ENCODE data around the gene FBXO47.

GRCh38 chr17:38970804-38971203 is 3.6 kb upstream of the FBXO47 start:
- TF ChIP-seq EZH2 (IDR thresholded peaks at IDR 0.05): no peak
- no peak for TF ChIP-seq CTCF (IDR thresholded peaks at IDR 0.05)
